ACHN (cell line): Measurements from ENCODE around the gene ANO1.
"Not testable (repeated sequence)": the region's sequence is repeated elsewhere in the genome, so short reads cannot be mapped to it uniquely, and the experiment has no call there.

Experiments used
- DNase-seq: peaks from one replicate; pipeline ENCODE4 v3.0.0-alpha.2; 2015
- in situ Hi-C: cut with HindIII; loops from 2 replicates; pipeline ENCODE4 v1.10.0; 2017; ENCODE audit warnings: low sequenced_read_pairs, low pct_ligation_motif_present, low pct_unique_long_range_greater_than_20kb

The ANO1 gene

GRCh38 chr11:70078095-70078780 lies at the start of gene ANO1:
ANO1 (plus strand) TSS chr11:70078317; CDS start chr11:70078607, 290 bp downstream.
- in situ Hi-C loops: no loop called here
- DNase-seq: no peak

- in situ Hi-C loops: no loop called here
- no peak for DNase-seq
Observed at GRCh38 chr11:70029115-70029860, 48.8 kb upstream of the ANO1 start.

- DNase-seq: no peak
- in situ Hi-C loops: no loop called here
Observed at GRCh38 chr11:70029861-70030380, 48.2 kb upstream of the ANO1 start.

- in situ Hi-C loops: no loop called here
- DNase-seq: no peak
Observed at GRCh38 chr11:70030412-70030811, 47.7 kb upstream of the ANO1 start.

- DNase-seq: no peak
- in situ Hi-C loops: no loop called here
Observed at GRCh38 chr11:70031631-70032469, 46.3 kb upstream of the ANO1 start.

GRCh38 chr11:70032470-70032795 lies 45.7 kb upstream of the ANO1 start:
- DNase-seq: no peak
- in situ Hi-C loops: no loop called here

GRCh38 chr11:70032943-70033710 lies 45.0 kb upstream of the ANO1 start:
- DNase-seq: no peak
- in situ Hi-C loops: no loop called here

GRCh38 chr11:70033711-70034070 lies 44.4 kb upstream of the ANO1 start:
- in situ Hi-C loops: no loop called here
- no peak for DNase-seq

- in situ Hi-C loops: no loop called here
- no peak for DNase-seq
Observed at GRCh38 chr11:70034740-70035365, 43.3 kb upstream of the ANO1 start.

- in situ Hi-C loops, DNase-seq: not testable (repeated sequence)
Observed at GRCh38 chr11:70035665-70036064, 42.5 kb upstream of the ANO1 start.

- in situ Hi-C loops: no loop called here
- no peak for DNase-seq
Observed at GRCh38 chr11:70036971-70037882, 40.9 kb upstream of the ANO1 start.

GRCh38 chr11:70038034-70038834 lies 39.9 kb upstream of the ANO1 start:
- DNase-seq: no peak

GRCh38 chr11:70040452-70040851 lies 37.7 kb upstream of the ANO1 start:
- in situ Hi-C loops: no loop called here
- no peak for DNase-seq

More at GRCh38 chr11:70038034-70038834, 39.9 kb upstream of the ANO1 start:
- in situ Hi-C loops: no loop called here

GRCh38 chr11:70040869-70041501 lies 37.1 kb upstream of the ANO1 start:
- in situ Hi-C loops: no loop called here
- no peak for DNase-seq

- in situ Hi-C loops: no loop called here
- no peak for DNase-seq
Observed at GRCh38 chr11:70043482-70043881, 34.6 kb upstream of the ANO1 start.

- in situ Hi-C loops: no loop called here
- no peak for DNase-seq
Observed at GRCh38 chr11:70046089-70046488, 32.0 kb upstream of the ANO1 start.
